Activated naive CD8-positive, alpha-beta T cell treated with anti-CD3 and anti-CD28 coated beads, Interleukin-2, amount 50 U/mL, for 24 hours (primary cell): ENCODE results near the gene LGALS1.
A peak's percentile ranks its signal among the peaks of the same experiment; 100 is the strongest.
"Not testable (repeated sequence)": the region's sequence is repeated elsewhere in the genome, so short reads cannot be mapped to it uniquely, and the experiment has no call there.

Experiments
- ATAC-seq: fragments of 150-1000 bp; cut with Tn5 transposase; one replicate; pipeline ENCODE4 v1.10.0; 2021
- DNase-seq: peaks from one replicate; pipeline ENCODE4 v3.0.0; 2021
- H3K27ac Mint-ChIP-seq: one replicate; pipeline ENCODE4 v1.8.0; 2021; ENCODE audit warnings: mild to moderate bottlenecking, mixed read lengths
- H3K27me3 Mint-ChIP-seq: one replicate; pipeline ENCODE4 v1.8.0; 2021; ENCODE audit warnings: mixed read lengths
- H3K36me3 Mint-ChIP-seq: one replicate; pipeline ENCODE4 v1.8.0; 2021; ENCODE audit warnings: low read depth, mixed read lengths
- H3K4me1 Mint-ChIP-seq: one replicate; pipeline ENCODE4 v1.8.0; 2021; ENCODE audit warnings: mixed read lengths
- H3K4me3 Mint-ChIP-seq: one replicate; pipeline ENCODE4 v1.8.0; 2021; ENCODE audit warnings: mild to moderate bottlenecking, moderate library complexity, mixed read lengths
- H3K9me3 Mint-ChIP-seq: one replicate; pipeline ENCODE4 v1.8.0; 2021; ENCODE audit warnings: mixed read lengths

The LGALS1 gene

GRCh38 chr22:37650463-37651136, 24.8 kb upstream of the LGALS1 start:
- DNase-seq (no peak), ATAC-seq (no peak)
- Mint-ChIP-seq H3K36me3 (peaks cover 36% of the 10 kb centered on the region), H3K27me3 (no peaks in the 10 kb centered on the region), H3K9me3 (no peaks in the 10 kb centered on the region), H3K27ac (no peak overlapping the region), H3K4me1 (peaks cover 1% of the 10 kb centered on the region), H3K4me3 (no peak overlapping the region)

DNA sequence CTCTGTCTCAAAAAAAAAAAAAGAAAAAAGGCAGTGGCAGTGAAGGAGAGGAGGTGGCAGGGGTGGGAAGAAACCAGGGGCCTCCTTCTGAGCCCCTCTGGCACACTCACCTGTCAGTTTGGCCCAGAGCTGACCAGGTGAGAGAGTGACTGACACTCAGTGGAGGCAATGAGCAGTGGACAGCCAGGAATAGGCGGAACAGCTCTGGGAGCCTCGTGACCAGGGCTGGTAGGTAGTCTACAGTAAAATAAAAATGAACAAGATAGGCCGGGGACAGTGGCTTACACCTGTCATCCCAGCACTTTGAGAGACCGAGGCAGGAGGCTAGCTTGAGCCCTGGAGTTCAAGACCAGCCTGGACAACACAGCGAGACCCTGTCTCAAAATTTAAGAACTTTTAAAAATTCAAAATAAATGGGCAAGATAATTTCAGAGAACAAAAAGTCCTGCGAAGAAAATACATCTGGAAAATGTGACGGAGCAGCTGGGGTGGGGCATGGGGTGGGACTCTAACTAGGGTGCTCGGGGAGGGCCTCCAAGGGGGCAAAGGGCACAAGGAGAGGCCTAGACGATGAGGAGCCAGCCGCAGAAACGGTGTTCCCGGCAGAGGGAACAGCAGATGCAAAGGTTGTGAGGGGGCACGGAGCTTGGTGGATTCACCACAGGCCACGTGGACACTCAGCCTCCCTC, 20.7 kb upstream of the LGALS1 start:
- H3K27me3 Mint-ChIP-seq: no peaks in the 10 kb centered on the region
- no peak overlapping the region for H3K27ac Mint-ChIP-seq
- ATAC-seq: no peak
- DNase-seq: no peak
- peaks cover 18% of the 10 kb centered on the region for H3K36me3 Mint-ChIP-seq
- H3K4me3 Mint-ChIP-seq: no peak overlapping the region
- no peaks in the 10 kb centered on the region for H3K9me3 Mint-ChIP-seq
- peaks cover 17% of the 10 kb centered on the region for H3K4me1 Mint-ChIP-seq

- H3K9me3 Mint-ChIP-seq: no peaks in the 10 kb centered on the region
- H3K36me3 Mint-ChIP-seq: peaks cover 14% of the 10 kb centered on the region
Observed at GRCh38 chr22:37655252-37655563, 20.2 kb upstream of the LGALS1 start.

DNA sequence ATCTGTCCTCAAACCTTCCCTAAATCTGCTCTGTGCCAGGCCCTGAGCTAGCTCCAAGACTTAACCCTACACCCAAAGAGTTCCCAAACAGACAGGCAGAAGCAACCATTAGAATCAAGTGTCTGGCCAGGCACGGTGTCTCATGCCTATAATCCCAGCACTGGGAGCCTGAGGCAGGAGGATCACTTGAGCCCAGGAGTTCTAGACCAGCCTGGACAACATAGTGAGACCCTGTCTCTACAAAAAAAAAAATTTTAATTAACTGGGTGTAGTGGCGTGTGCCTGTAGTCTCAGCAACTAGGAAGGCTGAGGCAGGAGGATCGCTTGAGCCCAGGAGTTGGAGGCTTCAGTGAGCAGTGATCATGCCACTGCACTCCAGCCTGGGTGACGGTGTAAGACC, 18.9 kb upstream of the LGALS1 start:
- peaks cover 36% of the 10 kb centered on the region for H3K4me1 Mint-ChIP-seq
- peaks cover 16% of the 10 kb centered on the region for H3K36me3 Mint-ChIP-seq
- ATAC-seq, DNase-seq, H3K27me3 Mint-ChIP-seq, H3K9me3 Mint-ChIP-seq: not testable (repeated sequence)
- peak overlapping the region; percentile 61 for H3K27ac Mint-ChIP-seq
- H3K4me3 Mint-ChIP-seq: peak overlapping the region; percentile 34

More at GRCh38 chr22:37655252-37655563, 20.2 kb upstream of the LGALS1 start:
- no peak for DNase-seq
- Mint-ChIP-seq H3K4me3 (no peak overlapping the region), H3K27ac (no peak overlapping the region), H3K27me3 (no peaks in the 10 kb centered on the region), H3K4me1 (peaks cover 22% of the 10 kb centered on the region)
- ATAC-seq: no peak

GRCh38 chr22:37657590-37658132, 17.8 kb upstream of the LGALS1 start:
- H3K4me3 Mint-ChIP-seq: peak overlapping the region; percentile 80
- peak overlapping the region; percentile 87 for H3K27ac Mint-ChIP-seq
- no peak for DNase-seq
- H3K4me1 Mint-ChIP-seq: peaks cover 44% of the 10 kb centered on the region
- H3K9me3 Mint-ChIP-seq: no peaks in the 10 kb centered on the region
- no peak for ATAC-seq
- H3K27me3 Mint-ChIP-seq: no peaks in the 10 kb centered on the region
- H3K36me3 Mint-ChIP-seq: peaks cover 8% of the 10 kb centered on the region

DNA sequence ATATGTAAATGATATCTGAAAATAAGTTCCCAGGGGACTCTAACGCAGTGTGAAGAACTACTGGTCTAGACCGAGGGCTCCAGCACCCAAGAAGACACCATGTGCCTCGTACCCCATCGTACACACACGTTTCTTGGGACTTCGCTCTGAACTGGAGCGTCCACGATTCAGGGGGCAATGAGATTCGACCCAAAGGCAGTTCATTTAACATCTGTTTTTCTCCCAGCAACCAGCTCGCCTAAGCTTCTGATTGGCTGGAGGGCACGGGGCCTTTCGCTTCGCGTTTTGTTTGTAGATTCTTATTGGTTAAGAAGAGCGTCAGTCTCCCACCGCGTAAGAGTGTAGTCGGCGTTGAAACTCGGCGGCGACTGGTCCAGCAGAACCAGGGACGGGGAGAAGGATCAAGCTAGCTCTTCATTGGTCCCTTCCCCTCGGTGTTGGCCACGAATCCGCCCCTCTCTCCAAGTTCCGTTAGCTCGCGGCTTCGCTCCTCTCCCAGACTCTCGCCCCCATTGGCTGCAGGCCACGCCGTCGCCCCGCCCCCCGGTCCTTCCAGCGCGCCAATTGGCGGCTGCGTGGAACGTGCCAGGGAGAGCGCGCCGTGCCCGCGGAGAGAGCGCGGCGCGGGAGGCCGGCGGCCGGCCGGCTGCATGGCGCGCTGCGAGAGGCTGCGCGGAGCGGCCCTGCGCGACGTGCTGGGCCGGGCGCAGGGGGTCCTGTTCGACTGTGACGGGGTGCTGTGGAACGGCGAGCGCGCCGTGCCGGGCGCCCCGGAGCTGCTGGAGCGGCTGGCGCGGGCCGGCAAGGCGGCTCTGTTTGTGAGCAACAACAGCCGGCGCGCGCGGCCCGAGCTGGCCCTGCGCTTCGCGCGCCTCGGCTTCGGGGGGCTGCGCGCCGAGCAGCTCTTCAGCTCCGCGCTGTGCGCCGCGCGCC, 17.0 kb upstream of the LGALS1 start, which contains the start of gene PDXP:
Gene PDXP, plus strand, starts transcription at position 591 of the 933 bp plus-strand sequence. Its CDS starts 60 bp downstream, at position 651.
- H3K36me3 Mint-ChIP-seq: peaks cover 4% of the 10 kb centered on the region

GRCh38 chr22:37659066-37659896, 16.2 kb upstream of the LGALS1 start:
- Mint-ChIP-seq H3K36me3 (peaks cover 4% of the 10 kb centered on the region), H3K4me3 (peak overlapping the region; percentile 88), H3K9me3 (no peaks in the 10 kb centered on the region), H3K27me3 (no peaks in the 10 kb centered on the region), H3K4me1 (peaks cover 43% of the 10 kb centered on the region), H3K27ac (peak overlapping the region; percentile 56)
- DNase-seq (no peak), ATAC-seq (no peak)

More for the DNA sequence above, 17.0 kb upstream of the LGALS1 start, which contains the start of gene PDXP:
- no peaks in the 10 kb centered on the region for H3K27me3 Mint-ChIP-seq
- peak; percentile 98 for ATAC-seq
- H3K4me3 Mint-ChIP-seq: peak within 1 kb of the TSS; percentile 88
- H3K4me1 Mint-ChIP-seq: peaks cover 44% of the 10 kb centered on the region
- peak; percentile 99 for DNase-seq
- peak within 1 kb of the TSS; percentile 87 for H3K27ac Mint-ChIP-seq
- no peaks in the 10 kb centered on the region for H3K9me3 Mint-ChIP-seq

DNA sequence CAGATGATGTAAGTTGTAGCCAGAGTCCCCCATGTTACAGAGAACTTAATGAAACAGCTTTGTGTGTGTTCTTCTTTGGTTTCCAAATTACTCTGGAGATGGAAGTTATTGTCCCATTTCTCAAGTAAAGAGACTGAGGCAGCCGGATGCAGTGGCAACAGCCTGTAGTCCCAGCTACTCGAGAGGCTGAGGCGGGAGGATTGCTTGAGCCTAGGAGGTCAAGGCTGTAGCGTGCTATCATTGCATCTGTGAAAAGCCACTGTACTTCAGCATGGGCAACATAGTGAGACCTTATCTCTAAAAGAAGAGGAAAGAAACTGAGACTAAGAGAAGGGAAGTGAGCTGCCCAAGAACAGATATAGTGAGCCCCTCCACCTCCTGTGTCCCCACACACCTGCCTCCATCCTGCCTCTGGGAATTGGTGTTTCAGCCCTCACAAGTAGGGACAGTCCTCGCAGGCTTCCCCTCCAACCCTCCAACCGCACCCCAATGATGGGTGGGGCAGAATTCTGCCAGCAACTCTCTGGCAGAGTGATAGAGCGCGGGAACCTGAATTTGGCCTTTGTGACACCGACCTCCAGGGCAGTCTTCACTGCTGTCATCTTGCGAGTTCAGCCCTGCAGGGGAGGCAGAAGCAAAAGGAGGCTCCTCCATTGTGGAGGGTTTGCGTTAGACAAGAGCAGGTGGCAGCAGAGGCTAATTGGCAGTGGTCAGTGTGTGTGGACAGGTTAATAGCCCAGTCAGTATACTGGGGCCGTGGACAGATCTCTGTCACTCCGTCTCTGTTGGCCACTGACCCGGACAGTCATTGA, 15.3 kb upstream of the LGALS1 start:
- H3K27ac Mint-ChIP-seq: peak overlapping the region; percentile 56
- H3K27me3 Mint-ChIP-seq: no peaks in the 10 kb centered on the region
- ATAC-seq (no peak), DNase-seq (no peak)
- peak overlapping the region; percentile 88 for H3K4me3 Mint-ChIP-seq
- H3K9me3 Mint-ChIP-seq: no peaks in the 10 kb centered on the region
- peaks cover 43% of the 10 kb centered on the region for H3K4me1 Mint-ChIP-seq
- peaks cover 4% of the 10 kb centered on the region for H3K36me3 Mint-ChIP-seq

GRCh38 chr22:37660709-37661045, 14.8 kb upstream of the LGALS1 start:
- H3K27me3 Mint-ChIP-seq: no peaks in the 10 kb centered on the region
- peaks cover 43% of the 10 kb centered on the region for H3K4me1 Mint-ChIP-seq
- ATAC-seq: no peak
- no peaks in the 10 kb centered on the region for H3K9me3 Mint-ChIP-seq
- no peak overlapping the region for H3K27ac Mint-ChIP-seq
- H3K36me3 Mint-ChIP-seq: peaks cover 4% of the 10 kb centered on the region
- no peak for DNase-seq
- peak overlapping the region; percentile 88 for H3K4me3 Mint-ChIP-seq

- Mint-ChIP-seq H3K4me1 (peaks cover 43% of the 10 kb centered on the region), H3K36me3 (peaks cover 8% of the 10 kb centered on the region), H3K27ac (peak overlapping the region; percentile 42), H3K9me3 (no peaks in the 10 kb centered on the region), H3K27me3 (no peaks in the 10 kb centered on the region), H3K4me3 (peak overlapping the region; percentile 88)
- no peak for DNase-seq
- no peak for ATAC-seq
Observed at GRCh38 chr22:37661160-37661924, 14.1 kb upstream of the LGALS1 start.

GRCh38 chr22:37662039-37662438, 13.4 kb upstream of the LGALS1 start:
- DNase-seq (no peak), ATAC-seq (no peak)
- Mint-ChIP-seq H3K27ac (no peak overlapping the region), H3K27me3 (no peaks in the 10 kb centered on the region), H3K4me1 (peaks cover 41% of the 10 kb centered on the region), H3K9me3 (no peaks in the 10 kb centered on the region), H3K36me3 (peaks cover 14% of the 10 kb centered on the region), H3K4me3 (no peak overlapping the region)

GRCh38 chr22:37663521-37664140, 11.8 kb upstream of the LGALS1 start:
- no peak overlapping the region for H3K27ac Mint-ChIP-seq
- no peak overlapping the region for H3K4me3 Mint-ChIP-seq
- H3K36me3 Mint-ChIP-seq: peaks cover 14% of the 10 kb centered on the region
- DNase-seq (no peak), ATAC-seq (no peak)
- peaks cover 31% of the 10 kb centered on the region for H3K4me1 Mint-ChIP-seq
- no peaks in the 10 kb centered on the region for H3K9me3 Mint-ChIP-seq
- H3K27me3 Mint-ChIP-seq: no peaks in the 10 kb centered on the region
